Fibroblast of skin of right biceps (primary cell): ENCODE data around the gene CRACR2A.
A peak's percentile ranks its signal among the peaks of the same experiment; 100 is the strongest.

Source experiments
- DNase-seq: peaks from one replicate; pipeline ENCODE4 v3.0.0-alpha.2; 2013

Gene CRACR2A

DNA sequence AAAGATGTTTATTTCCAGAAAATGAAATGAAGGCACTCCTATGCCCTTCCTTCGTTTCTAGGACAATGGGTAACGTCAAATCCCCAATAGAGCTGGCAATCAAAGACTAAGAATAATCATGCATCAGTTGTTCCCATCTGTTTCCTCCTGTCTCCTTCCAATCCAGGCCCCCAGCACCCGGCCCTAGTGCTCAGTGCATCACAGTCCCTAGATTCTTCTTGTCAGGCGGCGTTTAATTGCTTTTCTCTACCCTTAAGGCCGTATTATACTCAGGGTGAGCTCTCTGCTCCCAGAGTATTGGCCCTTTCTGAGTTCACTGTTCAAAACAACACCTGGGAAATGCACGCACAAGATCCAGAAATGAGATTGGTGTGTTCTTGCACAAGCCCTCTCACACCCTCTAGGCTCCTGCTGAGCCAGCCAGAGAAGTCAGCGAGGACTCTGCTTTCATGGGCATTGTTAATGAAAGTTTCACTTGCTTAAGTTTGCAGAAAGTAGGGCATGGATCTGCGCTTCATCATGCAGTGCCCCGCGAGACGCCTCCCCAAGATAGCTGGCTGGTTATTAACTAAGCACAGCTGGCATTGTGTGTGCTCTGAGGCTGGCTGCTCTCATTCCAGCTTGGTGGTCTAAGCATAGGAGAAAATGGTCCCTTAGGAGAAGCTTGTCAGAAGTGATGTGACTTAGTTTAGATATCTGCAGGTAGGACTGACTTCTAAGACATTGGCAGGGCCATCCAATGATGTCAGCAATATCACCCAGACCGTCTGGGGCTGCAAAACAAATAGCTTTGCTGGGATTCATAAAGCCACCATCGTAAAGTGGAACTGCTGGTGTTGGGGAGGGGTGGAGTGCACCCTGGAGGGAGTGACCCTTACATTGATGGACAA is 28.7 kb downstream of the CRACR2A start:
- no peak for DNase-seq

DNA sequence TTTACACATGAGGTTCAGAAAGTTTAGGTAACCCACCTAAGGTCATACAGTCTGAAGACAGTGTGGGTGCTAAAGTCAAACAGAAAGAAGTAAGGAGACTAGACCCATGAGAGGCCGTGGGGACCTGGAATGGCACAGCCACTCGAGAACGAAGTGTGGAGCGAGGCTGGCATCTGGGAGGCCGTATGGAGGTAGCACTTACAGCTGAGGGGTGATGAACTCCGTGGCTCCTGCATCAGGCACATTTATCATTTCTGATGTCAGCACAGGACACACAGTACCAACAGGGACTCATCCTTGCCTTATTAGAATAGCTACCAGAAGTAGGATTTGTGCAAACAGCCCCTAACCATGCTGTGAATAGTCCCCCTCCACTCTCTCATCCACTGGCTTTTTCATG is 30.5 kb downstream of the CRACR2A start:
- DNase-seq, result no peak

DNA sequence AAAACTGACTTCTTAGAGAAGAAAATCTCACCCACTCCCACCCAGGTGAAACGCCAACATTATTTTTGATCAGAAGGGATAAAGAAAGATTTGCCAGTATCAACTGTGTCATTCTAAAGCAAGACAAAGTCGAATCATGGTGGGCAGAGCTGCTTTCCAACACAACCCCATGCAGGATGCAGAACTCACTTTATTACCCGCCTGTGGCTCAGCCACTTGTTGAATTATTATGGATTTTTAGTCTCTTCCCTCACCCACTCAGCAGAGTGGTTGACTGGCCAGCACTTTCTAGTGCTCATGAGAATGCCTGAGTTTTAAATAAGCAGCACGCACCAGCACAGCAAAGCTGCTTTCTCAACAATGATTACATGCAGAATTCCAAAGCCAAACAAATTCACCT is 32.1 kb downstream of the CRACR2A start:
- no peak for DNase-seq

DNA sequence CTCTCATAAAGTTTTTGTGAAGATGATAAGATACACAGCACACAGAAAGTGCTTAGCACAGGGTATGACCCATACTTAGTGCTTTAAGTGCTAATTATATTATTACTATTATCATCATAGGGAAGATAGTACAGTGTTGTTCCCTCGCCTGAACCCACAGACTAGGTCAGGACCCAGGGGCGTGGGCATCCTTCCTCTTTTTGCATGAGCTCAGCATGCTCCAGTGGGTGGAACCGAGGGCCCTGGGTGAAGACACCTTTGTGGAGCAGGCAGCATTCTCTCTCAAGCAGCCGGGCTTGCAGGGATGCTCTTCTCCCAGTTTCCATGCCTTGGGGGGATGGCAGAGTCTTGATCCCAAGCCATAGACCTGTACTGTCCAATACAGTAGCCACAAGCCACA is 34.8 kb downstream of the CRACR2A start:
- no peak for DNase-seq

DNA sequence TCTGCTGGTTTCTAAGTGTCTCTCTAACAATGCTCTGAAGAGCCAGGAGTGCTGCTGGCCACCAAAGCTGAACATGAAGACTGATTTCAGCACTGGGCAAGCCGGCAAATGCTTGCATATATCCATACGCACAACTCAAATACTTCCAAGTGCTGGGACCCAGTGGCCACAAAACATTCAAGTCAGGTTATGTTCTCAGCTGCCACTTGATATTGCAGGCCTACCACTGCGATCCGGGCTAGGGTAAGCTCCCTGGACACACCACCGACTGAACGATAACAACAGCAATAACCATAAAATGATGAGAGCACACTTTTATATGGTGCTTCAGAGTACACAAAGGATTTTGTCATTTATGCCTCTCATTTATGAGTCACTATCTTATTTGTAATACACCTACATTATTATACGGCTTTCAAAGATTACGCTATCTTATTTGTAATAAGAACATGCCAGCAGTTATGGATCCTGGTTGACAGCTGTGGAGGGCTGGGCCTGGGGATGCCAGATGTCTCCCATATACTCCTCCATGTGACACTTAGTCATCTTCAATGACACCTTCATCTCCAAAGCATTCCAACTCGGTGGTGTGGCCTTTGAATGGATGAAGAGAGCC is 35.5 kb downstream of the CRACR2A start:
- no peak for DNase-seq

DNA sequence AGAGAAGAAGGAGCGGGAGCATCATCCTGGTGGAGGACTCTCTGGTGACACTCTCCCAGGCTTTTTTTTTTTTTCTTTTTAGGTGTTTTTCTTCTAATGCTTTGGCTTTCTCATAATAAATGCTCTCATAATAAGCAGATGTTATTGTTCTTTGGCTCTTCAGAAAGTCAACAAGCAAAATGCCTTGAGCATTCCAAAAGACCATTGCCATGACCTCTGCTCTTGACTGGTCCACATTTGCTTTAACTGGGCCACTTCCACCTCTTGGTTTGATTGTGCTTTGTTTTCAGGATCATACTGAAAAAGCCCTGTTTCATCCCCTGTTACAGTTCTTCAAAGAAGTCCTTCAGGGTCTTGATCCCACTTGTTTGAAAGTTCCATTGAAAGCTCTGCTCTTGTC is 36.9 kb downstream of the CRACR2A start:
- no peak for DNase-seq

DNA sequence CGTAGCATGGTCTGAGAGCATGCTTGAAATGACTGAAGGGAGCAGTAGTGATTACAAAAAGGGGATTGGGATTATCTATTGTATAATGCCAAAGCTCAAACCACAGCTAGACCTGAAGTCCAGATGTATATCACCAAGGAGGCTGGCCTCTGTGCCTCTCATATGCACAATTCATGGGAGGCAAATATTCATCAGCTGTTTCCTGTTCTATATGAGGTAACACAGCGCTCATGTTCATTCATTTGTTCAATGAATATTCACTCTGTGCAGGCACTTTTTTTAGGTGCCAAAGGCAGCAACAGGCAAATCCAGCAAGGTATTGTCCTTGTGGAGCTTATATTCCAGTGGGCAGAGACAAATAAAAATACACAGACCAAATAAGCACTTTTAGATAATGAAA is 39.0 kb downstream of the CRACR2A start:
- DNase-seq, result no peak

DNA sequence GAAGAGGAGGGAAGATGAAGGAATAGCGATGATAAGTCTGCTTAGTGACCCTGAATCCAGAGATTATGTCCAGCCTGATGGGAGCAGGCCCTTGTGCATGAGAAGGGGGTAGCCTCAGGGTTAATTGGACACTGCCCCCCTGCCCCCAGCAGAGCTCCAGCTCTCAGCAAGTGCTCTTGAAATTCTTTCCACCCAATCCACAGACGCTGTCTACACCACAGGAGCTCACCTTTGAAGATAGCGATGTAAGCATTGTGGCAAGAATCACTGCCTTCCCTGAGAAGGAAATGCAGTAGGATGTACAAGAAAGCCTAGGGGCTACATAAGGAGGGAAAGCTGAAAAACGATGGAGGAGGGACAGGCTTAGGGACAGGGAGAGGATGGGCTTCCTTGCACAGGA is 39.4 kb downstream of the CRACR2A start:
- DNase-seq, result no peak

DNA sequence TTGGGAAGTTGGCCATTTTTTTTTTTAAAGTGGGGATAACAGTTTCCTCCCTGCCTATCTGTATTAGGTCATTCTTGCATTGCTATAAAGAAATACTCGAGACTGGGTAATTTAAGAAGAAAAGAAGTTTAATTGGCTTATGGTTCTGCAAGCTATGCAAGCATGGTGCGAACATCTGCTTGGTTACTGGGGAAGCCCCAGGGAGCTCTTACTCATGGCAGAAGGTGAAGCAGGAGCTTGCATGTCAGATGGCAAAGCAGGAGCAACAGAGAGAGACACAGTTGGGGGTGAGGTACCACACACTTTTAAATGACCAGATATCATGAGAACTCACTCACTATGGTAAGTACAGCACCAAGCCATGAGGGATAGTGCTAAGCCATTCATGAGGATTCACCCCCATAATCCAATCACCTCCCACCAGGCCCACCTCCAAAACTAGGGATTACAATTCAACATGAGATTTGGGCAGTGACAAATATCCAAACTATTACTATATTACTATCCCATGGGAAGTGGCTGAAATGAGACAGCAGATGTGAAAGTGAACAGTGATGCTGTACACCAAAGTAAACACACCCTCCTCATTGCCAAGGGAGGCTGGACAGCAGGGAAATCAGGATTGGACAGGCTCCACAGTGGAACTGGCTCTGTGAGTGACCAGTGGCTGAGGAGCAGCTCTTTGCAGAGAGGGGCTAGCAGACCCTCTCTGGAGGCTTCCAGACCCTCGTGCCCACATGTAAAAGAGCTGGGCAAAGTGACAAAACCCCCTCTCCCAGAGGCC is 40.5 kb downstream of the CRACR2A start:
- DNase-seq, result no peak

DNA sequence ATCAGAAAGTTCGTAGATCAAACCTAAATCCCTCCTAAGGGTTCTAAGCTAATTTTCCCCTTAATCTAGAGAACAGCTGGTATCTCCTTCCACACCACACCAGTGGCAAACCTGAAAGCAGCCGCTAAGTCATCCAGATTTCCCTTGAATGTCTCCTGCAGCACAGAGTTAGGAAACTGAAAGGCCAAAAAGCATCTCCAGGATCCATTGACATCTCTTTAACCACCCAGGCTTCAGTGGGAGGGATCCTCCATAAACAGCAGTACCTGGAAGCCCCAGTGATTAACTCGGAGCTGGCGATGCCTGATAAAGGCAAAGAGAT is 47.6 kb downstream of the CRACR2A start:
- DNase-seq, result no peak

DNA sequence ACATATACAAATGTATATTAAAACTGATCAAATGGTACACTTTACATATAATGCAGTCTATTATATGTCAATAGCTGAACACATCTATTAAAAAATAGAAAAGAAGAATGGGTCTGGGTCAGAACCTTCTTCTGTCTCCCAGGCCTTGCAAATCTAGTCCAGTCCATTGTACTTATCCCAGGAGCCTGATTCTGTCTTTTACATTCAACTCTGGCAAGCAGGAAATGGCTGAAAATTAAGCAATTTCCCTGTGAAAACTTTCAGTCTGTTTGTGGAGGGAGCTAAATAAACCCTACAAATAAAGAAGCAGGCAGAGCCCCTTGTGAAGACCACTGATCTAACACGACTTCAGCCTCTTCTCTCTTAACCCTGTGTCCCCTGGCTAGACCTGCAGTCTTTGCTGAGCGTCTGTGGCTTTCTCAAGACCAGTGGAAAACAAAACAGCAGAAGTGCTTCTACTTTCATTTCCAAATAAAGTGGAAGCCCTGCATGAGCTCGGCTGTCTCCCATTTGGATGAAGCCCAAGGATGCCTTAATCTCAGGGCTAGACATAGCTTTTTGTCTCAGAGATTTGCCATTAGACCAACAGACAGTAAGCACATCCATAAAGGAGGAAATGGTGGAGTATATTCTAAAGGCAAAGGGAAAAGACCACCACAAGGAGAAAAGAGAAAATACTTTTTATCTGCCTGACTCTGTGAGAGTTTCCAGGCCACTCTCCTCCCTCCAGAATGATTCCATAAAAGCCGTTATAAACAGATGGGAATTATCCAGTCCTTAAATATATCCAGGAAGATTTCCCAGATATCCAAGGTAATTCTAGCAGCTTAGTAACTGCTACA is 48.2 kb downstream of the CRACR2A start:
- peak; percentile 31 for DNase-seq

DNA sequence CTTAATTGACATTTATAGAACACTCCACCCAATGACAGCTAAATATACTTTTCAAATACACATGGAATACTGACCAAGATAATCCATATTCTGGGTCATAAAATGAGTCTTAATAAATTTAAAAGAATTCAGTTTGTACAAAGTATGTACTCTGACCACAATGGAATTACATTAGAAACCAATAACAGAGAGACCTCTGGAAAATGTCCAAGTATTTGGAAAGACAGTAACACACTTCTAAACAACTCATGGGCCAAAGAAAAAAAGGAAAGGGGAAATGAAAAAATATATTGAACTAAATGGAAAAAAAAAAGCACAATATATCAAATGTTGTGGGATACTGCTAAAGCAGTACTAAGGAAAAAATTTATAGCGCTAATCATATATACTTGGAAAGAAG is 52.0 kb downstream of the CRACR2A start:
- DNase-seq, result peak; percentile 77

DNA sequence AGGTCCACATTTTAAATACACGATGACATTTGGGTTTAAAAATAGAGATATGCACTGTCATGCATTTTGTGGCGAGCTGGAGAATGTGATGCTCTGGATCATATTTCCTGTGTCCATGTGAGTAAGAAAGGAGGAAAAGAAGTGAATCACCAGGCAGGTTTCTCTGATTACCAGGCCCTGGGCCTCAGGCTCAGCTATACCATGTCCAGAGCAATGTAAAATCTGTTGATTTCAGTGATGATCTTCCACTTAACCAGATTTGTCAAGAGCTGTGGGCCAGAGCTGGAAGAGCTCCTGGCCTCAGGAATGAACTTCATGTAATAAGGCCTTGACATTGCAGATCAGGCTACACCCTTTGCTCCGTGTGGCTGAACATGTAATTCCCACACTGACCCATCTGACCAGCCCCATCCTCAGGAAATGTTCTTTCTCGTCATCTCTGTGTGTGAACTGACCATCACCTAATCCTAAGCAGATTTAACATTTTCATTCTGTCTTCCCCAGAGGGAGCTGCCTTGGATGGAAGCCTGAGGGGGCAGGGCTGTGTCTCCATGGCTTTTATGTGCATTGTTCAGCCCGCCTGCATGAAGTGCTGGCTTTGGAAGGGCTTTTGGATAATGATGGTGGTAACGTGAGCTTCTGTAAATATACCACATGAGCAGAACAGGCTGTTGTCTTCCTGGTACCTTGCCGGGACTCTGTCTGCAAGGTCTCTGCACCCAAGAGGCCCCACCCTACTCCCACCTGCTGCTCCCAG is 54.5 kb downstream of the CRACR2A start:
- peak; percentile 97 for DNase-seq

DNA sequence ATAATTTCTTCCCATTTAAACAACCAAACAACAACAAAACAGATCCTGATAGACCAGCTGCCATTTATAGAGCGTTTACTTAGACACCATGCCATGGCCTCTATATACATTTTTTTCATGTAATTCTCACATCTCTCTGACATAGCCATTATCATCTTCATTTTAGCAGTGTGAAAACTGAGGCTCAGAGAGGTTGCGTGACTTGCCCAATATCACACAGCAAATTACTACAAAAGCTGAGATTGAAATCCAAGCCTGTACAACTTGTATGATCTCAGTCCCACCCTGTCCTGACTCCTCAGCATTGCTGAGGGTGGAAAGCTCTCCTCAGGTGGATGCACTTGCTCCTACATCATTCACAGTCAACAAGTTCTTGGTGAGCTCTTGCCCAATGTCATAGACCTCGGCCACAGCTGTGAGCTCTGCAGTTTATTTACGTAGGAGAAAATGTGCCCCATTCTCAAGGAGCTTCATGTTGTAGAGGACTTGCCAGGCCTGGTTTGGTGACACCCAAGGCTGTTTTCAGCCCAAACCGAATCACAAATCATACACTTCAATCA is 55.5 kb downstream of the CRACR2A start:
- DNase-seq, result no peak

DNA sequence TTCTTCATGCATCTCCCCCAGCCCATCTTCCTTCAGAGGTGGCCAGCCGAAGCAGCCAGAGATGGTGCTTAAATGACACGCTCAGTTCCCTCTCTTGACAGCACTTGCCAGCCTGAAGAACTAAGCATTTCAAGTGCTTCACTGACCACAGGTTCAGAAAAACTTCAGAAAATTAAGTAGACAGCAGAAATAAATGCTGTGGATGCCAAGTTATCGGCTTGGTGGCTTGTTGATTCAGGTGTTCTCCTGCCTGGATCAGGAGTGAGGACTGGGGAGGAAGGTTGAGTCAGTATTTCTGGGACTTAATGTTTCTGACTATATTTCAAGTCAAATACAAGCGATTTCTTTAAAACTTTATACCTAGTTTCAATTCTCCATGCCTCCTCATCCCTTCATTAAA is 58.2 kb downstream of the CRACR2A start:
- no peak for DNase-seq

DNA sequence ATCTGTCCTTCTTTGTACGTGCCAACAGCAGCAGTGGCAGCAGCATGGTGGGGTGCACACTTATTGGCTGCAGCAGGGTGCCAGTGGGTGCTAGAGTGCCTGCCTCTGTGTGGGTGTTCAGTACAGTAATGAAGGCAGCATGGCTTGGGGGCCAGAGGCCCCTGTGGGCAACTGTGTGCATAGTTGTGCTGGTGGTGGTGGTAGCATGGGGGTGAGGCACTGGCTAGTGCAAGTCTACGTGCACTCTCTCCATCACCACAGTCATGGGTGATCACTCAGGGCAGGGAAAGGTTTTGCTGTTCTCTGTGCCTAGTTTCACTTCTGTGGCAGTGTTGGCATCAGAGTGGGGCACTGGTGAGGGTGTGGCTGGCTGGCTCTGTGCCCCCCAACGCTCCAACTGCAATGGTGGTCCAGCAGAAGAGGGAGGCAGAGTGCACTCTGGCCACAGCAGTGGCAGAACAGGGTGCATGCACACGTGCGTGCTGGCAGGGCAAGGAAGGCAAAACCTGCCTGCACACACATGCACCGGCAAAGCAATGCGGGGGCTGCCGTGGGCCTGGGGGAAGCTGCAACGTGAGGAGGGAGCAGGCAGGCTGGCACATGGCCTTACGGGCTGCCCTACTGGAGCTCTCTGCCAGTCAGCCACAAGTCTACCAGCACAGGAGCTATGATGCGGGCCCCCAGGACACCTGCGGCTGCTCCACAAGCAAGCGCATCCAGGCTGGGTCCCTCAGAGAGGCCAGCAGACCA is 60.1 kb downstream of the CRACR2A start:
- no peak for DNase-seq

DNA sequence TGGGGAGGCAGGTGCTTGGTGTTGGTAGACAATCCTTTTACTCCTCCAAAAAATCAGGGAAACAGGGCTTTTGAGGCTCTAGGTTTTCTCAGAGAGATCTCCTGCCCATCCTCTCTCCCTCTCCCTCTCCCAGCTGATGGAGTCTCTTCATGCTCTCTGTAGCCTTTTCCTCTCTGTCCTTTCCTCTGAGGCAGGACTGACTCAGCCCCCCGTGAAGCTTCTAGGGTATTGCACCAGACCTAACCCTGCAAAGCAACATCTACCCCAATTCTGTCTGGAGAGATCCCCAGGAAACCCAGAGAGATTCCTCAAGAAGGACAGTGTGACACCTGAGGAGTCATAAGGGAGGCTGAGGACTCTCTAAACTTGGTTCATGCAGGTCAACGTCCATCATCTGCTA is 66.4 kb downstream of the CRACR2A start:
- DNase-seq, result no peak

DNA sequence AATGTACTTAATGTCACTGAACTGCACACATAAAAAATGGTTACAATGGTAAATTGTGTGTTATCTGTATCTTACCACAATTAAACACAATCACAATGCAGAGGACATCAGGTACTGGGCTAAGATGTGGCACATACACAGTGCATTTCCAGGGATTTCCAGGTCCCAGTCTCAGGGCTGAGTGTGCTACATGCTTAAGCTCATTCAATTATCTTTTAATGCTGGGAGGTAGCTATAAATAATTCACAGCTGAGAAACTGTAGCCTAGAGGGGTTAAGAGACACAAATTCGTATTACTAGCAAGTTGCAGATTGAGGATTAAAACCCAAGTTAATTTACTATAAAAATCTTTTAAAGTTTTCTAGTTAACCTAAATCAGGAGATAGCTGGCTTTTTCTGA is 67.1 kb downstream of the CRACR2A start:
- no peak for DNase-seq

DNA sequence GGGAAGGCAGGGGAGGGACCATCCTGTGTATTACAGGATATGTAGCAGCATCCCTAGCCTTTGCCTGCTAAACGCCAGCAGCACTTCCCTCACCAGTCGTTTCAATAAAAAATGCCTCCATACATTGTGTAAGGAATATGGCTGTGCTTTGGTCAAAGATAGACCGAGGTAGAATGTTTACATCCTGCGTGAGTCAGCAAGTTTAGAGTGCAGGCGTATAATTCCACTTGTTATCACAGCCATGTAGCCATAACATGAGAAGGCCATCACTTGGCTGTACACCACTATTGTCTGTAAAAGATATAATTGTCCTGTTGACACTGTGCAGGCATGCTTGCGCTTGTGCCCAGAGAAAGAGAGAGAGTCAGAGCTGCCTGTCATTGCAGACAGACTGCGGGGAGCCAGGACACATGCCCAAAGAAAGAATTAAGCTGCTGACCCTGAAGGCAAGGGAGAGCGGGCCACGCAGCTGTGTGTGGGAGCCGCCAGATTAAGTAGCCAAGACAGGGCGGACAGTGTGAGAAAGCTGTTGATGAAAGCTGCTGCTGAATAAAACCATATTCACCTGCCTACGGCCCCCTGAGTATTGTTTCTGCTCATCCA is 68.4 kb downstream of the CRACR2A start:
- DNase-seq, result no peak

DNA sequence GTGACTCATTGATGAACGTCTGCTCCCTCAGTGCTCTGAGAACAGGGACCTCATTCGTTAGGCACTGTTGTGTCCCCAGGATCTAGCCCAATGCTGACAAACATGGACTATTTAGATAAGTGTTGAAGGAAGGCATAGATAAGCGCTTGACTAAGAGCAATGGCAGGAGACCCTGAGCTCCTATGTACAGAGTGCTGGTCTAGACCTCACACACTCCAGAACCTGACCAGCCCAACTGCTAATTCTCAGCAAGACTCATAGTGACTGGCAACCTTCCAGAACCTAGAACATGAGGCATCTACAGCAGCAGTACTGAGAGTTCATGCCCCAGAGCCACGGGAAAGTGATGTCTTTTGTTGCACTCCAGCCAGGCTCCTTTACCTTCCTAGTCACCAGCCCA is 69.2 kb downstream of the CRACR2A start:
- DNase-seq, result peak; percentile 50

DNA sequence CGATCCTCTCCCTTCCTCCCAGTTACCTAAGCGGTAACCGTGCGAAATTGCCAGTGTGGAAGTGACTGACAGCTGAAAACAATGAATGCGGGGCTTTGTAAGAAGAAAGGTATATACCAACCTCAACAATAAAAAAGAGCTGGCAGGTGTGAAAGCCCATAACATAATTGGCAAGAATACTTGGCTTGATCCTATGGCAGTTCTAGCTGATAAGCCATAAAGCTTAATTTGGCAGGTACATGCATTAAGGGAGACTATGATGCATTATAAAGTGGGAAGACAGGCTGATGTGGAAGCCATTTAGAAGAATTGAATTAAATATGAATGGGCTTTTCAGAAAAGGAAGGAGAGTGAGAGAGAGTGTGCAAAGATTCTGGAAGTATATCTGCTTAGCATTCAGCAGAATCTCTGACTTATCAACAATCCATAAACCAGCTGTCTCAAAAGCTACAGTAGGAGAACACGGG is 71.3 kb downstream of the CRACR2A start:
- no peak for DNase-seq
